MM.1S (cell line): ENCODE results near the gene MMS22L.

Experiments used
- DNase-seq: peaks from one replicate; pipeline ENCODE4 v3.0.0-alpha.2; 2015
- H2AFZ ChIP-seq: fragments of 300-600 bp; sonication (generic); 2 replicates; pipeline ENCODE4 v1.6.0; 2016; ENCODE audit warnings: antibody characterized with exemption, low read length
- H3F3A ChIP-seq: fragments of 300-600 bp; sonication (generic); 2 replicates; pipeline ENCODE4 v1.6.1; 2016; ENCODE audit warnings: mild to moderate bottlenecking, antibody characterized with exemption, low read length, moderate library complexity, mixed read lengths; ENCODE audit not compliant: insufficient read depth
- H3K27ac ChIP-seq: fragments of 300-600 bp; sonication (generic); 2 replicates; pipeline ENCODE4 v1.5.1; 2016; ENCODE audit warnings: mild to moderate bottlenecking, low read length
- H3K27me3 ChIP-seq: fragments of 300-600 bp; sonication (generic); replicated peaks from 2 replicates; pipeline ENCODE4 v1.6.0; 2016; ENCODE audit warnings: low read length; ENCODE audit not compliant: insufficient read depth
- H3K36me3 ChIP-seq: fragments of 300-600 bp; sonication (generic); replicated peaks from 2 replicates; pipeline ENCODE4 v1.6.1; 2016; ENCODE audit warnings: mild to moderate bottlenecking, low read length, mixed read lengths; ENCODE audit not compliant: insufficient read depth
- H3K4me1 ChIP-seq: fragments of 300-600 bp; sonication (generic); 2 replicates; pipeline ENCODE4 v1.6.1; 2016; ENCODE audit warnings: low read length, mixed read lengths
- H3K4me2 ChIP-seq: fragments of 300-600 bp; sonication (generic); 2 replicates; pipeline ENCODE4 v1.6.0; 2016; ENCODE audit warnings: low read depth, low read length
- H3K4me3 ChIP-seq: fragments of 300-600 bp; sonication (generic); 2 replicates; pipeline ENCODE4 v1.5.1; 2016; ENCODE audit warnings: low read length, mixed read lengths
- H3K79me2 ChIP-seq: fragments of 300-600 bp; sonication (generic); 2 replicates; pipeline ENCODE4 v1.6.1; 2016; ENCODE audit warnings: mixed run types, low read length, mixed read lengths
- H3K9ac ChIP-seq: fragments of 300-600 bp; sonication (generic); 2 replicates; pipeline ENCODE4 v1.6.1; 2016; ENCODE audit warnings: low read length, mixed read lengths
- H3K9me2 ChIP-seq: fragments of 300-600 bp; sonication (generic); replicated peaks from 2 replicates; pipeline ENCODE4 v1.6.1; 2016; ENCODE audit warnings: mild to moderate bottlenecking, low read length, mixed read lengths; ENCODE audit not compliant: insufficient read depth
- H3K9me3 ChIP-seq: fragments of 300-600 bp; sonication (generic); replicated peaks from 2 replicates; pipeline ENCODE4 v1.6.1; 2016; ENCODE audit warnings: mild to moderate bottlenecking, low read length, mixed read lengths; ENCODE audit not compliant: insufficient read depth
- H4K20me1 ChIP-seq: fragments of 300-600 bp; sonication (generic); 2 replicates; pipeline ENCODE4 v1.6.1; 2016; ENCODE audit warnings: mild to moderate bottlenecking, low read length, moderate library complexity, mixed read lengths; ENCODE audit not compliant: insufficient read depth
- EZH2 ChIP-seq: fragments of 300-600 bp; sonication (generic); optimal IDR thresholded peaks from 2 replicates; pipeline ENCODE3; 2017; ENCODE audit warnings: low read depth, mild to moderate bottlenecking, antibody characterized with exemption, low read length, mixed read lengths
- EZH2phosphoT487 ChIP-seq: fragments of 300-600 bp; sonication (generic); IDR thresholded peaks from 2 replicates; pipeline ENCODE4 v1.6.1; 2018; ENCODE audit warnings: antibody characterized with exemption, low read length
- TF ChIP-seq, protein P1 (sequence below): fragments of 300-600 bp; sonication (generic); IDR thresholded peaks from 2 replicates; pipeline ENCODE4 v1.5.1; 2016; ENCODE audit warnings: antibody characterized with exemption, low read length, mixed read lengths

The MMS22L gene

DNA sequence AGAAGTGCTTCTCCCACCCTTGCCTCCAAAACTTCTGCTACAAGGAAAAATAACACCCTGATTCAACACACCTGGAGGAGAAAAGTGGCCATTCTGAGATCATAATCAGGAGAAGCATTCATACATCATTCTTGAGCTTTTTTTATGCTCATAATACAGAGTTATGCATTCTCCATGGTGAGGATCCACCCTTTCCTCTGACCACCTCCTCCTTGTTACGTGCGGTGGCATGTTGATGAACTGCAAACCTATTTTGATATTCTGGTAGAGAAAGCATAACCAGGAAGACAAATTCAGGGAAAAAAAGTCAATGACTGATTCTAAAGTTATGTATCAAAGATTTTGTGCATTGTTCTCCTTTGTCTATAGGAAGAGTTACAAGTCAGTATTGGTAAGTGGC is 188.6 kb downstream of the MMS22L start:
- TF ChIP-seq, protein P1, sequence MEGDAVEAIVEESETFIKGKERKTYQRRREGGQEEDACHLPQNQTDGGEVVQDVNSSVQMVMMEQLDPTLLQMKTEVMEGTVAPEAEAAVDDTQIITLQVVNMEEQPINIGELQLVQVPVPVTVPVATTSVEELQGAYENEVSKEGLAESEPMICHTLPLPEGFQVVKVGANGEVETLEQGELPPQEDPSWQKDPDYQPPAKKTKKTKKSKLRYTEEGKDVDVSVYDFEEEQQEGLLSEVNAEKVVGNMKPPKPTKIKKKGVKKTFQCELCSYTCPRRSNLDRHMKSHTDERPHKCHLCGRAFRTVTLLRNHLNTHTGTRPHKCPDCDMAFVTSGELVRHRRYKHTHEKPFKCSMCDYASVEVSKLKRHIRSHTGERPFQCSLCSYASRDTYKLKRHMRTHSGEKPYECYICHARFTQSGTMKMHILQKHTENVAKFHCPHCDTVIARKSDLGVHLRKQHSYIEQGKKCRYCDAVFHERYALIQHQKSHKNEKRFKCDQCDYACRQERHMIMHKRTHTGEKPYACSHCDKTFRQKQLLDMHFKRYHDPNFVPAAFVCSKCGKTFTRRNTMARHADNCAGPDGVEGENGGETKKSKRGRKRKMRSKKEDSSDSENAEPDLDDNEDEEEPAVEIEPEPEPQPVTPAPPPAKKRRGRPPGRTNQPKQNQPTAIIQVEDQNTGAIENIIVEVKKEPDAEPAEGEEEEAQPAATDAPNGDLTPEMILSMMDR, result no peak
- TF ChIP-seq EZH2phosphoT487, result no peak
- TF ChIP-seq EZH2, result no peak
- H3K9me2 ChIP-seq, result no peaks in the 10 kb centered on the region

DNA sequence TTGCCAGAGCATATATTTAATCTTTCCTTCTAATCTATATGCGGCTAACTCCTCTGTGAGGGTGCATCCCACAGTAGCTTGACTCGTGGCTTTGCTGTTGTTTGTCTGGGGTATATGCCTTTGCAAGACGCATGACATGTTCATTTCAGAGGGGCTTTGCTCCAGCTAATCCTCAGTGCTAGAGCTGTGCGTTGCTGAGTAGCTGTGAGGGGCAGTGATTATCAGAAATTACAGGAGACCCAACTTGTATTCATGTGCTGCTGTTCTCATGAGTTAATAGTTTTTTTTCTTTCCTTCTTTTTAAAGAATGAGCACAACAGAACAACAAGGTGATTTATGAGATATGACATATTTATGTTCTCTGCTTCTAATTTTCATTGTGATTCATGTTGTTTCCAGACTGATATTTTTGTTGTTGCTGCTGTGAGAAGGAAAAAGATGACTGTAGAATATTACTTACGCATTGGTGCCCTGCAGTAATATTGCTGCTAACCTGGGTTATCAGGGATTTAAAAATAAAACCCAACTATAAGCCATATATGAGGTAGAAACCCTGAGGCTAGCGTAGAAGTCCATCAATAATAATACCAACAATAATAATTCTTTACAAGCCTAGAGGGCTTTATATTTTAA is 190.2 kb downstream of the MMS22L start:
- TF ChIP-seq, protein P1, result no peak
- no peak for TF ChIP-seq EZH2
- no peak for TF ChIP-seq EZH2phosphoT487
- Histone ChIP-seq H3K27me3 (no peaks in the 10 kb centered on the region), H4K20me1 (no peaks in the 10 kb centered on the region), H3K9ac (no peak overlapping the region), H3K4me3 (no peak overlapping the region), H3K27ac (no peak overlapping the region), H2AFZ (no peak overlapping the region), H3F3A (no peaks in the 10 kb centered on the region), H3K9me2 (no peaks in the 10 kb centered on the region), H3K36me3 (no peaks in the 10 kb centered on the region), H3K4me1 (peaks cover 9% of the 10 kb centered on the region; the same call in 1 of the 2 replicates), H3K9me3 (no peaks in the 10 kb centered on the region), H3K79me2 (no peaks in the 10 kb centered on the region), H3K4me2 (no peak overlapping the region)
- DNase-seq, result no peak

More for the DNA sequence above, 188.6 kb downstream of the MMS22L start:
- no peaks in the 10 kb centered on the region for H3K36me3 ChIP-seq
- H3K9ac ChIP-seq, result no peak overlapping the region
- no peak overlapping the region for H3K4me2 ChIP-seq
- H4K20me1 ChIP-seq, result no peaks in the 10 kb centered on the region
- H3K9me3 ChIP-seq, result no peaks in the 10 kb centered on the region
- no peak overlapping the region for H3K4me3 ChIP-seq
- no peaks in the 10 kb centered on the region for H3K4me1 ChIP-seq
- DNase-seq, result no peak
- H3K27ac ChIP-seq, result no peak overlapping the region
- H2AFZ ChIP-seq, result no peak overlapping the region
- H3K27me3 ChIP-seq, result no peaks in the 10 kb centered on the region
- no peaks in the 10 kb centered on the region for H3K79me2 ChIP-seq
- no peaks in the 10 kb centered on the region for H3F3A ChIP-seq
